GM18507 (cell line): ENCODE results near the gene CTDP1.

Experiments
- DNase-seq: peaks from one replicate; pipeline ENCODE4 v3.0.0; 2011; ENCODE audit warnings: low read depth; ENCODE audit not compliant: insufficient read length; ENCODE audit errors: extremely low spot score
- FAIRE-seq: peaks from 2 replicates; lab custom pipeline; 2011; peaks lifted over from hg19 to GRCh38; lab: Jason Lieb, UNC

CTDP1 gene, protein sequence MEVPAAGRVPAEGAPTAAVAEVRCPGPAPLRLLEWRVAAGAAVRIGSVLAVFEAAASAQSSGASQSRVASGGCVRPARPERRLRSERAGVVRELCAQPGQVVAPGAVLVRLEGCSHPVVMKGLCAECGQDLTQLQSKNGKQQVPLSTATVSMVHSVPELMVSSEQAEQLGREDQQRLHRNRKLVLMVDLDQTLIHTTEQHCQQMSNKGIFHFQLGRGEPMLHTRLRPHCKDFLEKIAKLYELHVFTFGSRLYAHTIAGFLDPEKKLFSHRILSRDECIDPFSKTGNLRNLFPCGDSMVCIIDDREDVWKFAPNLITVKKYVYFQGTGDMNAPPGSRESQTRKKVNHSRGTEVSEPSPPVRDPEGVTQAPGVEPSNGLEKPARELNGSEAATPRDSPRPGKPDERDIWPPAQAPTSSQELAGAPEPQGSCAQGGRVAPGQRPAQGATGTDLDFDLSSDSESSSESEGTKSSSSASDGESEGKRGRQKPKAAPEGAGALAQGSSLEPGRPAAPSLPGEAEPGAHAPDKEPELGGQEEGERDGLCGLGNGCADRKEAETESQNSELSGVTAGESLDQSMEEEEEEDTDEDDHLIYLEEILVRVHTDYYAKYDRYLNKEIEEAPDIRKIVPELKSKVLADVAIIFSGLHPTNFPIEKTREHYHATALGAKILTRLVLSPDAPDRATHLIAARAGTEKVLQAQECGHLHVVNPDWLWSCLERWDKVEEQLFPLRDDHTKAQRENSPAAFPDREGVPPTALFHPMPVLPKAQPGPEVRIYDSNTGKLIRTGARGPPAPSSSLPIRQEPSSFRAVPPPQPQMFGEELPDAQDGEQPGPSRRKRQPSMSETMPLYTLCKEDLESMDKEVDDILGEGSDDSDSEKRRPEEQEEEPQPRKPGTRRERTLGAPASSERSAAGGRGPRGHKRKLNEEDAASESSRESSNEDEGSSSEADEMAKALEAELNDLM

DNA sequence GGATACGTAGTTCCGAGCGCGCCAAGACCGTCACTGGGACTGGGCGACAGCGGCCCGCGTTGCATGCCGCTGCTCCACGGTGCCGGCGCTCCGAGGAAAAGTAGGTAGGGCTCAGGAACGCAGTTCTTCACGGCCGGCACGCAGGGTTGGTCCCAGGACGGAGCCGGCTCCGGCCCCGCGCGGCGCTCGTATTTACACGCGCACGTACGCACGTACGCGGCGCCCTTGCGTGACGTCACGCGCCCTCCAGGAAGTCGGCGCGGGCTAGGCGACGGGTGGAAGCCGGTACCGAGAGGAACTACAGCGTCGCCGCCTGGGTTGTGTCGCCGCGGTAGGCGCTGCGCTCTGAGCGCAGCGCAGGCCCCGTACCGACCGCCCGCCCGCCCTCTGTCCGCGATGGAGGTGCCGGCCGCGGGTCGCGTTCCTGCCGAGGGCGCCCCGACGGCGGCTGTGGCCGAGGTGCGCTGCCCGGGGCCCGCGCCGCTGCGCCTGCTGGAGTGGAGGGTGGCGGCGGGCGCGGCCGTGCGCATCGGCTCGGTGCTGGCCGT lies at the start of gene CTDP1:
CTDP1 (plus strand) TSS at position 252 of the 548 bp plus-strand sequence; CDS start at position 397, 145 bp downstream.
- no peak for FAIRE-seq

GRCh38 chr18:79630281-79631095 lies 49.1 kb upstream of the CTDP1 start:
- FAIRE-seq (no peak), DNase-seq (no peak)

More for the DNA sequence above, at the start of gene CTDP1:
- peak; percentile 94 for DNase-seq

- FAIRE-seq (no peak), DNase-seq (no peak)
Measured at GRCh38 chr18:79631096-79631507, 48.5 kb upstream of the CTDP1 start.

- no peak for FAIRE-seq
- no peak for DNase-seq
Measured at GRCh38 chr18:79631761-79632446, 47.7 kb upstream of the CTDP1 start.

- FAIRE-seq (no peak), DNase-seq (no peak)
Measured at GRCh38 chr18:79632765-79633164, 46.8 kb upstream of the CTDP1 start.

DNA sequence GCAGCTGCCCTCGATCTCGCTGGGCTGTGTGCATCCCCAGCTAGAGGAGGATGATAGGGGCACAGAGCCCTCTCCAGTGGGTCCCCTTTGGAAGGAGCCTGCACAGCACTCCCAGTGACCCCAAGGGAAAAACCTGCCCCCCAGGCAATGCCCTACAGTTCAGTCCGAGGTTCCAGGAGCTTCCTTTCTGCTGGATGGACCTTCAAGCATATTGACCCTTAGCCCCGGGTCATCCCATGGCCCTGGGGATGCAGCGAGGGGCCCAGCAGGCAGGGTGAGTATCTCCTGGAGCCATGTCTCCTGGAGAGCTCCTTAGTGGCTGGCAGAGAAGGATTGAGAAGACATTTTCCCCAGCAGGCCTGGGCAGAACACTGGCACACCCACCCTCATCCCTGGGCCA lies 45.4 kb upstream of the CTDP1 start:
- FAIRE-seq = no peak
- DNase-seq = no peak

GRCh38 chr18:79634593-79635426 lies 44.8 kb upstream of the CTDP1 start:
- FAIRE-seq = no peak
- no peak for DNase-seq

DNA sequence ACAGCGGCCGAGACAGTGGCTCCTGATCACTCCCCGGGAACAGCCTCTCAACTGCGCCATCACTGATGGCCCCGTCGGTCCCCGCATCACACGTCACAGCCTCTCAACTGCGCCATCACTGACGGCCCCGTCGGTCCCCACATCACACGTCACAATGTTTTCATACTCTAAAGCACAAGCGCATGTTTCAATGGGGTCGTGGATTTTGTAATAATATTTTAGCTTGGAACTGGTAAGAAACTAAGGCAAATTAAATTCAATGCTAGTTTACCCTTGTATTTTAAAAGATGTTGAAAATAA lies 44.2 kb upstream of the CTDP1 start:
- FAIRE-seq = no peak
- DNase-seq = no peak

DNA sequence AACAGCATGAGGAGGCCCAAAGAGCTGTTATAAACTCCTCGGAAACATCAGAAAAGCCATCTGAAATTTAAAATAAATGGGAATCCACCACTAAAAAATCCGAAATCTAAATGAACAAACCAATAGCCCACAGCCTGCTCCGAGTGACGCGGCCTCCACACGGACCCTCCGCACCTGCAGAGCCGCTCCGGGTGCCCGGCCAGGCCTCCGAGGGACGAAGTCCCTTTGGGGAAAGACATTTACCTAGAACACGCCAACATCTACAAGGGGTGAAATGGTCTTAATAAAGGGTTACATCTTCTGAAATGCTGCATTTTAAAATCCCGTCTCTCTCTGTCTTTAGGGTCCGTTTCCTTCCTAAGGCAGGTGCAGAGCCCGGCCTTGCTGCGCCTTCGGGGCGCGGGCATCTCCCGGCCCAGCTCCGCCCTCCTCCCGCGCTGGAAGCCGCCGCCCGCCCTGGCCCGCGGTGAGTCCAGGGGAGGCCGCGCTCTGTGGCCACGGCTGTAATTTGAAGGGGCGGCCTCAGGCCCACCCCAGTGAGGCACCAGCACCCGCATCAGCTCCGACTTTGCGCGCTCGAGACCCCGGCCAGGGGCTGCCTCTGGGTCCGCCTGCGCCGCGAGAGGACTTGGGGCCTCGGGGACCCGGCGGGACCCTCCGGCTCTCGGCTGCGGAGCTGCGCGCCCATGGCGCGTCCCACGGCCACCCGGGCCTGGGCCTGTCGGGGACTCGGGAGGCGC lies 42.3 kb upstream of the CTDP1 start:
- DNase-seq (no peak), FAIRE-seq (no peak)

DNA sequence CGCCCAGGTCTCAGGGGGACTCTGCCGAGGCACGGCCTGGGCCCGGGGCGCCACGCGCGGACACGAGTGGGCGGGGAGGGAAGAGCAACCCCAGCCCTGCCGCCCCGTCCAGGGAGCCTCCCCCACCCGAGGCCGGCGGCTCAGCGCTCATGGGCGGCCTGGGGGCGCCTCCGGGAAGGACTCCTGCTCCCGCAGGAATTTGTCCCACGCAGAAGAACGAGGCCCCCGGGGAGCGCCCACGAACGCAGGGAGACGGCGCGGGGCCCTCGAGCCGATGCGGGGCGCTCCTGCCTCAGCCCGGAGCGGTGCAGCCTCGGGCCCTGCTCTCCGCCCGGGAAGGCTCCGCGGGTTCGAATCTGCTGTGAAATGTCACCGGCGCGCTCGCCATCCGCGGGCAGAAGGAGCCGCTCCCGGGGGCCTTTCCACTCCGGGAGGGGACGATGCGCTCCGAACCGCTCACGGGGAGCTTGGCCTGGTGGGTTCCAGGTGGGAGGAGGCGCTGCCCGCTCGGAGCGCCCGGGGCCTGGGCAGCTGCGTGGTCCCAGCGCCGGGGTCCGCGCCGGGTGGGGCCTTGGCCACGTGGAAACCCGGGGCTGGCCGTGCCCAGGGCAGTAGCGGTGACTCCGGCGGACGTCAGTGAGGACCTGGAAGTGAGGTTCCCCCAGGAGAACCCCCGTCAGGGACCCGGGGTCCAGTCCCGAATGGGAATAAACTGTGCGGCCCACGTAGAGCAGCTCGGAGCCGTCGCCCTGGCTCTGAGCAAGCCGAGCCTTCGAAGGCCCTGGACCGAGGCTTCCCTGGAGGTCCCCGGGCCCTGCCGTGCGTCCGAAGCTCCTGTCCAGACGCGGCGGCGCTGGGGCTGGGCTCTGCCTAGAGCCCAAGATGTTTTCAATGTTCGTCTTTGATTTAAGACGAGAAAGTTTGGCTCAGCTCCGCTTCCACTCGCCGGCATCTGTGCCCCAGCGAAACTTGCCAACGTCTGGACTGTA lies 41.4 kb upstream of the CTDP1 start:
- FAIRE-seq (no peak), DNase-seq (no peak)

DNA sequence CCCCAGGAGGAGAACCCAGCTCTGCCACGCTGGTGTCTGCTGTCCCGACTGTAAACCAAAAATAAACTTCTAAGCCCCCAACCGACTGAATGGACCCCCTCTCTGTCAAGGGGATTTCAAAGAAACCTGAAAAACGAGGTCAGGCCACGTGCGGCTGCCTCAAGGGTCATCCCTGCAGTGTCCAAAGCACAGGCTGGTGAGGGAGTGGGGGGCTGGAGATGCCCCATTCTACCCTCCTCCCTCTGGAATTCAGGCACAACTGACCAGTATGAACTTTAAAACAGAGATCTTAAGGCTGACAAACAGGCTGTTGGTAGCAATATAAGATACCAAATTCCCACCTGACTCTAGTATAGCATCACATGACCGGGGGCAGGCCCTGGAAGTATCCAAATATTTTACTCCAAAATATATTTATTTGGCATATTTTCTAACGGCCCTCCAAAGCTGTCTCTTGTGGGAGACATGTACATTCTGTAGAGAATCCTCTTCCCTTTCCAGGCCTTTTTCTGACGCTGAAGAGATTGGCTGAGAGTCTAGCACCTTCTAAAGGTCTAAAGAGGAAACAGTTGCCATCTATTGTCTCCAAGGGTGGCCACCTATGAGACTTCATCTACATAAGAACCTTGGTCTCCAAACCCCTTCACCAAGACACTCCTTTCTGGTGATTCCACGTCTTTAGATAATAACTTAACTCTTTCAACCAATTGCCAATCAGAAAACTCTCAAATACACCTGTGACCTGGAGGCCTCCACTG lies 40.4 kb upstream of the CTDP1 start:
- DNase-seq (no peak), FAIRE-seq (no peak)

GRCh38 chr18:79640064-79640672 lies 39.4 kb upstream of the CTDP1 start:
- DNase-seq (no peak), FAIRE-seq (no peak)

GRCh38 chr18:79640875-79641274 lies 38.7 kb upstream of the CTDP1 start:
- FAIRE-seq (no peak), DNase-seq (no peak)

DNA sequence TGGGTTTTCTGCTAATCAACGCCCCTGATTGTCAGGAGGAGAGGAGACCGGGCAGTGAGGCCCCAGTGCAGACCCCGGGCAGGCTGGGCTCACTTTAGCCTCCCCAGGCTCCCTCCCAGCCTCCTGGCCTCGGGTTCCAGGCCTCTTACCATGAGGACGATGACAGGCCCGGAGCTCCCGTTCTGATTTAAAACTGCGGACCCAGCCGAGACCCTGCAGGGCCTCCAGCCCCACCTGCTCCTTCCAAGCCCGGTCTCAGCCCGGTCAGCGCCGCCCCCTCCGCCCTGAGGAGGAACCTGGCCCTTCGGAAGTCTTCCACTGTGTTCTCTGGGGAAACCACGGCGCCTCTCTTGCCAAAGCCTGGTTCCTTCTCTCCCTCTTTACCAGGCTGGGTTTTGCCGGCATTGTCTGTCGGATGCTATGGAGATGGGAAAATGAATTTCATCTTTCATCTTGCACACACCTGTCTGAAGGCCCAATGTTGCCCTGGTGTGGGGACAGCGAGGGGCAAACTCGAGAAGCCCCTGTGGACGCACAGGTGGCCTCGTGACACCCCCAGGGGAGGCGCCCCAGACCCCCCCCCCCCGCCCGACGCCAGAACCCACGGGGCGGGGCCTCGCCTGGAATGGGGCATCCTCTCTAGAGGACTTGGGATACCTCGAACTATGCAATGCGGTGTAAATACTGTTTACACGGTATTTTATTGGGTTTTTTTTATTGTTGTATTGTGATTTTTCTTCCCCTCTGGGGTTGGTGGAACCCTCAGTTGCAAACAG lies 37.7 kb upstream of the CTDP1 start:
- no peak for DNase-seq
- FAIRE-seq = no peak

- DNase-seq = no peak
- FAIRE-seq = no peak
Measured at GRCh38 chr18:79642626-79643025, 37.0 kb upstream of the CTDP1 start.
